HepG2 (cell line): ENCODE results near the gene NECAB2. TPM values are rescaled to one million over a fixed set of nuclear protein-coding genes. Genes with fewer than 3 reads are reported as not detected.

Experiments used
- ATAC-seq: fragments of 200-7000 bp; cut with Tn5 transposase; 3 replicates; pipeline ENCODE4 v1.9.1; 2020; ENCODE audit warnings: mild to moderate bottlenecking, moderate library complexity
- BruUV-seq: library from RNA; stranded (reverse); fragments of 400-500 nt; replicated peaks from 2 replicates; lab custom pipeline; 2021; lab: Mats Ljungman, UMichigan
- CTCF ChIA-PET: fragments of 300-600 bp; formaldehyde crosslinking; extraction: SDS; loops from one replicate; lab custom pipeline; 2021; ENCODE audit warnings: low total read pairs, inconsistent platforms, low intra/inter-chr PET ratio; lab: Yijun Ruan, JAX
- POLR2A ChIA-PET: fragments of 350-600 bp; sonication (Branson Sonifier 250); formaldehyde crosslinking; loops from one replicate; lab custom pipeline; 2020; ENCODE audit warnings: antibody characterized with exemption, inconsistent platforms; lab: Yijun Ruan, JAX
- DNase-seq: peaks from one replicate; pipeline ENCODE4 v3.0.0-alpha.2; 2015; ENCODE audit warnings: low spot score
- FAIRE-seq: peaks from 3 replicates; lab custom pipeline; 2011; peaks lifted over from hg19 to GRCh38; lab: Jason Lieb, UNC
- H2AFZ ChIP-seq: one replicate; pipeline ENCODE4 v1.6.1; 2011; ENCODE audit warnings: low read length, inconsistent platforms
- H3K27ac ChIP-seq: fragments of 300-600 bp; 3 replicates; pipeline ENCODE4 v1.8.0; 2011; ENCODE audit warnings: mixed run types, mild to moderate bottlenecking, mixed read lengths, low read length, inconsistent platforms; ENCODE audit not compliant: insufficient read depth; ENCODE audit errors: extremely low read length
- H3K27me3 ChIP-seq, 2 experiments: fragments of 200-600 bp in 1 of 2; 2 replicates in 1 of 2; 3 replicates in 1 of 2; pipeline versions ENCODE4 v1.6.0 to v1.8.0; 2011; ENCODE audit warnings: low read length in 2 of 2, mild to moderate bottlenecking in 2 of 2, moderate library complexity in 2 of 2, inconsistent platforms in 1 of 2; ENCODE audit not compliant: insufficient read depth in 2 of 2, control insufficient read depth in 1 of 2
- H3K36me3 ChIP-seq, 2 experiments: fragments of 200-600 bp in 1 of 2; replicated peaks in 1 of 2; 2 replicates in 1 of 2; 3 replicates in 1 of 2; pipeline versions ENCODE4 v1.5.1 to v1.8.0; 2011; ENCODE audit warnings: low read length in 2 of 2, inconsistent platforms in 1 of 2; ENCODE audit not compliant: insufficient read depth in 2 of 2, control insufficient read depth in 1 of 2
- H3K4me1 ChIP-seq: 2 replicates; pipeline ENCODE4 v1.5.1; 2012; ENCODE audit warnings: low read length, inconsistent platforms; ENCODE audit not compliant: insufficient read depth
- H3K4me2 ChIP-seq: 2 replicates; pipeline ENCODE4 v1.6.0; 2011; ENCODE audit warnings: low read depth, low read length, inconsistent platforms
- H3K4me3 ChIP-seq, 3 experiments: fragments of 200-600 bp in 1 of 3; sonication (generic), shearing (Covaris generic) in 1 of 3; replicated peaks in 1 of 3; 2 replicates each; pipeline ENCODE4 v1.5.1; 2011 to 2016; ENCODE audit warnings: low read length in 3 of 3, inconsistent platforms in 2 of 3, low read depth in 2 of 3, mild to moderate bottlenecking in 2 of 3, control low read depth in 1 of 3, mixed read lengths in 1 of 3; ENCODE audit not compliant: insufficient read depth in 1 of 3
- H3K79me2 ChIP-seq: one replicate; pipeline ENCODE4 v1.6.1; 2011; ENCODE audit warnings: low read length, inconsistent platforms; ENCODE audit not compliant: insufficient read depth
- H3K9ac ChIP-seq: 2 replicates; pipeline ENCODE4 v1.6.0; 2011; ENCODE audit warnings: mild to moderate bottlenecking, low read depth, low read length, inconsistent platforms; ENCODE audit not compliant: insufficient read depth
- H3K9me3 ChIP-seq: 2 replicates; pipeline ENCODE4 v1.5.1; 2012; ENCODE audit warnings: mild to moderate bottlenecking, low read length
- H4K20me1 ChIP-seq: 2 replicates; pipeline ENCODE4 v1.6.0; 2011; ENCODE audit warnings: inconsistent platforms, mild to moderate bottlenecking, low read length, moderate library complexity; ENCODE audit not compliant: insufficient read depth
- ARID3A ChIP-seq: IDR thresholded peaks from 2 replicates; pipeline ENCODE4 v1.6.1; 2012; ENCODE audit warnings: low read depth, low read length, improper control_type of control experiment
- HNF1A ChIP-seq, 2 experiments: sonication (generic) in 1 of 2; formaldehyde crosslinking in 1 of 2; IDR thresholded peaks; 2 replicates each; pipeline versions ENCODE4 v1.4.0 to v1.6.1; 2016 to 2020; ENCODE audit warnings: borderline replicate concordance in 1 of 2, low read depth in 1 of 2, mild to moderate bottlenecking in 1 of 2, missing genetic modification reagents in 1 of 2
- IKZF1 ChIP-seq: fragments of 450-650 bp; IDR thresholded peaks from 2 replicates; pipeline ENCODE4 v1.7.1; 2016
- MEIS1 ChIP-seq: sonication (generic); formaldehyde crosslinking; IDR thresholded peaks from 2 replicates; pipeline ENCODE4 v1.9.0; 2021; ENCODE audit warnings: mild to moderate bottlenecking, missing genetic modification reagents, moderate library complexity, borderline replicate concordance
- SP4 ChIP-seq: sonication (generic); formaldehyde crosslinking; IDR thresholded peaks from 2 replicates; pipeline ENCODE4 v1.8.1; 2023; ENCODE audit warnings: mild to moderate bottlenecking, missing genetic modification reagents
- TOPORS ChIP-seq: sonication (generic); formaldehyde crosslinking; IDR thresholded peaks from 2 replicates; pipeline ENCODE4 v1.8.0; 2023; ENCODE audit warnings: mild to moderate bottlenecking, missing genetic modification reagents
- ZBTB3 ChIP-seq: sonication (generic); formaldehyde crosslinking; IDR thresholded peaks from 2 replicates; pipeline ENCODE4 v1.4.0; 2020; ENCODE audit warnings: low read depth, mild to moderate bottlenecking, moderate library complexity, missing genetic modification reagents, borderline replicate concordance
- ZBTB38 ChIP-seq: sonication (generic); formaldehyde crosslinking; IDR thresholded peaks from 2 replicates; pipeline ENCODE4 v1.5.1; 2020; ENCODE audit warnings: mild to moderate bottlenecking, missing genetic modification reagents
- ZNF260 ChIP-seq: sonication (generic); formaldehyde crosslinking; IDR thresholded peaks from 2 replicates; pipeline ENCODE4 v1.4.0; 2020; ENCODE audit warnings: missing genetic modification reagents, low read depth, mild to moderate bottlenecking, borderline replicate concordance
- ZNF326 ChIP-seq: sonication (generic); formaldehyde crosslinking; IDR thresholded peaks from 2 replicates; pipeline ENCODE4 v1.4.0; 2020; ENCODE audit warnings: missing genetic modification reagents, borderline replicate concordance
- ZNF564 ChIP-seq: sonication (generic); formaldehyde crosslinking; IDR thresholded peaks from 2 replicates; pipeline ENCODE4 v1.8.1; 2023; ENCODE audit warnings: mild to moderate bottlenecking, missing genetic modification reagents
- ZNF598 ChIP-seq: sonication (generic); formaldehyde crosslinking; IDR thresholded peaks from 2 replicates; pipeline ENCODE4 v1.5.1; 2020; ENCODE audit warnings: mild to moderate bottlenecking, missing genetic modification reagents, borderline replicate concordance
- ZNF672 ChIP-seq: sonication (generic); formaldehyde crosslinking; IDR thresholded peaks from 2 replicates; pipeline ENCODE4 v1.8.1; 2022; ENCODE audit warnings: missing genetic modification reagents
- ZNF747 ChIP-seq: sonication (generic); formaldehyde crosslinking; IDR thresholded peaks from 2 replicates; pipeline ENCODE4 v1.8.1; 2023; ENCODE audit warnings: missing genetic modification reagents, mild to moderate bottlenecking, borderline replicate concordance
- ZNF770 ChIP-seq: sonication (generic); formaldehyde crosslinking; IDR thresholded peaks from 2 replicates; pipeline ENCODE4 v1.5.0; 2020; ENCODE audit warnings: mild to moderate bottlenecking, missing genetic modification reagents
- ZSCAN5A ChIP-seq: sonication (generic); formaldehyde crosslinking; IDR thresholded peaks from 2 replicates; pipeline ENCODE4 v1.8.0; 2022; ENCODE audit warnings: mild to moderate bottlenecking, missing genetic modification reagents, borderline replicate concordance
- WGBS: methylation state at CpG from one replicate; pipeline ENCODE4 v1.1.6; 2017; ENCODE audit warnings: low lambda C conversion rate; 5-methylcytosine and 5-hydroxymethylcytosine counted together
- in situ Hi-C: cut with HindIII; loops from 2 replicates; pipeline ENCODE4 v1.10.0; 2017; ENCODE audit warnings: low pct_unique_long_range_greater_than_20kb; ENCODE audit not compliant: extremely low pct_ligation_motif_present
- intact Hi-C: fragments of 100-400 bp; cut with micrococcal nuclease; formaldehyde crosslinking; loops from one replicate; pipeline ENCODE4 v1.10.0; 2022; ENCODE audit not compliant: unreplicated experiment
- polyA plus RNA-seq, 8 experiments: library from polyadenylated mRNA; depleted of rRNA in 3 of 8; stranded (reverse) in 7 of 8; unstranded in 1 of 8; fragments of >200 nt; fragmentation: Illumina TruSeq in 4 of 8; extraction: Trizol in 4 of 8; gene quantifications; 2 replicates each; pipeline versions ENCODE4 v1.2.1 to v1.2.3, GENCODE V29; 2011 to 2016; ENCODE audit warnings: low read depth in 4 of 8, missing spikeins in 1 of 8, mixed read lengths in 1 of 8; ENCODE audit not compliant: insufficient read depth in 1 of 8
- total RNA-seq, 5 experiments: library from RNA; depleted of rRNA; stranded (reverse); fragments of >200 nt; fragmentation: Illumina TruSeq; extraction: Trizol; gene quantifications; 2 replicates each; pipeline ENCODE4 v1.2.3, GENCODE V29; 2016; ENCODE audit warnings: low read depth in 1 of 5

Gene NECAB2
- total and polyA plus RNA-seq, 2 of the 13 experiments (the other 11 are each of a cell fraction or from before 2014, with no cell fraction given) = 0.21 to 0.49 TPM

- no peak for ATAC-seq
- Histone ChIP-seq H3K79me2 (no peaks in the 10 kb centered on the region), H3K9me3 (peaks cover 17% of the 10 kb centered on the region), H4K20me1 (no peaks in the 10 kb centered on the region), H3K4me2 (no peak overlapping the region), H3K27ac (no peak overlapping the region), H3K36me3 (no peaks in the 10 kb centered on the region), H3K4me1 (peaks cover 22% of the 10 kb centered on the region), H3K9ac (no peak overlapping the region), H3K27me3 (peaks cover 0 to 9% of the 10 kb centered on the region in 2 experiments; a peak in 2 of 5 replicates), H2AFZ (no peak overlapping the region), H3K4me3 (no peak overlapping the region)
- in situ Hi-C loops = no loop called here
- ChIA-PET CTCF (no interaction called here), POLR2A (no interaction called here)
- FAIRE-seq = no peak
- BruUV-seq = no TSS peak
- no peak for DNase-seq
- intact Hi-C loops = no loop called here
- TF ChIP-seq ARID3A (no peak), ZNF326 (CRISPR knock-in tag) (no peak), SP4 (CRISPR knock-in tag) (no peak), ZBTB38 (CRISPR knock-in tag) (no peak), TOPORS (no peak), ZNF770 (CRISPR knock-in tag) (no peak), ZBTB3 (CRISPR knock-in tag) (no peak), HNF1A (IDR thresholded peaks at IDR 0.05; ENCODE audit: low read depth) (no peak), HNF1A (CRISPR knock-in tag; IDR thresholded peaks at IDR 0.05; ENCODE audit: borderline replicate concordance) (no peak), ZNF598 (CRISPR knock-in tag) (no peak), ZNF672 (CRISPR knock-in tag) (no peak), MEIS1 (CRISPR knock-in tag) (no peak), ZSCAN5A (CRISPR knock-in tag) (no peak), IKZF1 (no peak), ZNF747 (CRISPR knock-in tag) (no peak), ZNF260 (no peak), ZNF564 (CRISPR knock-in tag) (no peak)
- 62% methylated on average over 12 of the region's 12 CpGs for WGBS
Measured at GRCh38 chr16:84016477-84016876, 48.4 kb downstream of the NECAB2 start.
